Endometrial microvascular endothelial cells (primary cell): Measurements from ENCODE around the gene RUVBL1. TPM values are rescaled to one million over a fixed set of nuclear protein-coding genes. Genes with fewer than 3 reads are reported as not detected.
"Not testable (repeated sequence)": the region's sequence is repeated elsewhere in the genome, so short reads cannot be mapped to it uniquely, and the experiment has no call there.

Experiments used
- in situ Hi-C: cut with HindIII; loops from 2 replicates; pipeline ENCODE4 v1.10.0; 2017; ENCODE audit warnings: low sequenced_read_pairs, low pct_unique_long_range_greater_than_20kb; ENCODE audit errors: inconsistent ontology term
- total RNA-seq: library from RNA; depleted of rRNA; stranded (reverse); fragments of >200 nt; gene quantifications from one replicate; pipeline ENCODE4 v1.2.3, GENCODE V29; 2015; ENCODE audit errors: inconsistent ontology term

RUVBL1 gene
- 78.2 TPM for total RNA-seq

DNA sequence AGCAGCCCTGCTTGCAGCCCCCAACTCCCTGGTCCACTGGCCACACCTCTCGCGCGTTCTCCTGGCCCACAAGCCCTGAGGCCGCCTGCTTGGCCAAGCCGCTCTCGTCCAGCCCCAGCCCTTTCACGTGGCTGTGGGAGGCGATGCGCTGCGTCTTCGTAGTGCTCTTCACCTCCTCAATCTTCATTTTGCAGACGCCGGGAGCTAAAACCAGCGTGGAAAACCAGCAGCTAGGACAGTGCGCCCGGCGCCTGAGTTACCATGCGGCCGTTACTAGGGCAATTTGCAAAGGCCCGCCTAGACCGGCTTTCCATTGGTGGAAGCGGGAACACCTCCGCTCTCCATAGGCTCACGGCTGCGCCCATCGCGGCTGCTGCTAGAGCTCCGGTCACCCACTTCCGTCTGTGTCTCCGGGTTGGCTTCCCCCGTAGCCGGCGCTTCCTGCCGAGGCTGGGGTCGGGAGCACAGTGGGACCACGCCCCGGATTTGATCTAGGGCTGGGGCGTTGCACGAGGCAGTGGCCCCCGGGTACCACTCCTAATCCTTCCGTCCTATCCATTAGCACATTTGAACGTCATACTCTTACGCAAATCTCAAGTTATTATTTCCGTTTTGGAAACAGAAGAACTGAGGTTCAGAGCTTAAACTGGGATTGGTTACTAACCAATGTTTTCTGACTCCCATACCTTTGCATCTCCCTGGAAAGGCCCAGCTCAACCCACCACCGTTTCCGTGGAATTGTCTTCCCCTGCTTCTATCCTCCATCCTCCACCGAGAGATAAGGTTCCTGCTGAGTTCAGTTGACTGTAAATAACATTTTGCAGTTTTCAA, at the start of gene RUVBL1:
TSS of gene RUVBL1 (minus strand) at position 275 of the 831 bp plus-strand sequence. CDS start at position 187, 88 bp downstream.
- in situ Hi-C loops = no loop called here

GRCh38 chr3:128173200-128173599, 49.6 kb upstream of the RUVBL1 start:
- in situ Hi-C loops = no loop called here

- in situ Hi-C loops = no loop called here
Measured at GRCh38 chr3:128170866-128171516, 47.4 kb upstream of the RUVBL1 start.

DNA sequence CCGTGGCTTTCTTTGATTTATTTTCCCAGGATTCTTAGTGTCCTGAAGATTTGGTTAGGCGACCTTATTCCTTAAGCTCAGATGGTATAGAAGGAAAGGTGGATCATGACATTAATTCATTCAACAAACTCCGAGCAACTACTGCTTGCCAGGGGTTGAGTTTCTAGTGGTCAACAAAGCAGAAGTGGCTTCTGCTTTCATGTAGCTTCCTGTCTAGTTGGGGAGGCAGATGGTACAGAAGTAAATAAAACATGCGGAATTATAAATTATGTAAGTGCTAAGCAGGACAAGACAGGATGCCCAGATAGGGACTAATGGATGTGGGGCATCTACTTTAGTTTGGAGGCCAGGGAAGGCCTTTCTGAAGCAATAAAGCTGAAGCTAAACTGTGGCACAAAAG, 45.2 kb upstream of the RUVBL1 start:
- in situ Hi-C loops = no loop called here

DNA sequence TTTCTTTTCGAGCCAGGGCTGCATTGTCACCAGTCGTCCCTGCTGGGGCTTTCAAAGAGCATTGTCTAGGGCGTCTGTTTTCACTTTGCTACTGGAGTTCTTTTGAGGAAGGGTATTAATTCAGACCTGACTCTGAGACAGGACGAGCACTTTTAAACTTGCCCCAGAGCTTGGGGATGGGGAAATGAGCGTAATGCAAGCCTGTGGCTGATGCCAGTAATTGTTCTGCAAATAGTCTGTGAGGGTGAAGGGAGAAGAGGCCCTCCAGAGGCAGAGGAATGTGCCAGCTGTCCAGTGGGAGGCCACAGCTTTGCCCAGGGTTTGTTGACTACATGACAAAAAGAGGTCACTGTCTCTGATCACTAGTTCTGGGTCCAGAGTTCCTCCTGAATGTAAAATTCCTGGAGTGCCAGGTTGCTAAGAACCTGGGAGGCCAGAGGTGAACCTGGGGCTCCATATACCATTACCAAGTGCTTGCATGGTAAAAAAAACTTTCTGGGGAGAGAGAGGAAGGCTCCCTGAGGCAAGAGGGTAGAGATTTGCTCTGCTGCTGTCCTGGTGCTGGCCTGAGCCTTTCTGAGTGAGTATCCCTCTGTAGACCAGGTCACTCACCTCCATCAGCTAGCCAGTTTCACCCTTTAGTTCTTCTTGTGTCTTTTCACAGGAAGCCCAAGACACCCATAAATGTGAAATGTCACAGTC, 44.5 kb upstream of the RUVBL1 start:
- in situ Hi-C loops = no loop called here

DNA sequence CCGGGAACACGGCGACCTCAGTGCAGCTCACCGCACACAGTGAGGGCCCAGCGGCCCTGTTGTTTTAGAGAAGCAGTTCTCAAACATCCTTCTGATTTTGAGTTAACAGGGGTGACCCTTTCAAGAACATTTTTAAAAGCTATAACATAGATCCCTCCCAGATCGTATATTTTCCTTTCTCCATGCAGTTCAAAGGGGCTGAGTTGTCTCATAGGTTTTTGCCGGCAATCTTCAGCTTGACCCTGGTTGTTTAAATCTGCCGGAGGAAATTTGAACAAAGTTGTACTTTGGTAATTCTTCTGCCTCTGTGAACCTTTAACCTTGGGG, 44.0 kb upstream of the RUVBL1 start:
- in situ Hi-C loops = no loop called here

- in situ Hi-C loops = no loop called here
Measured at GRCh38 chr3:128166971-128167453, 43.4 kb upstream of the RUVBL1 start.

GRCh38 chr3:128163432-128163831, 39.8 kb upstream of the RUVBL1 start:
- in situ Hi-C loops = no loop called here

GRCh38 chr3:128160661-128161060, 37.0 kb upstream of the RUVBL1 start:
- in situ Hi-C loops = no loop called here

DNA sequence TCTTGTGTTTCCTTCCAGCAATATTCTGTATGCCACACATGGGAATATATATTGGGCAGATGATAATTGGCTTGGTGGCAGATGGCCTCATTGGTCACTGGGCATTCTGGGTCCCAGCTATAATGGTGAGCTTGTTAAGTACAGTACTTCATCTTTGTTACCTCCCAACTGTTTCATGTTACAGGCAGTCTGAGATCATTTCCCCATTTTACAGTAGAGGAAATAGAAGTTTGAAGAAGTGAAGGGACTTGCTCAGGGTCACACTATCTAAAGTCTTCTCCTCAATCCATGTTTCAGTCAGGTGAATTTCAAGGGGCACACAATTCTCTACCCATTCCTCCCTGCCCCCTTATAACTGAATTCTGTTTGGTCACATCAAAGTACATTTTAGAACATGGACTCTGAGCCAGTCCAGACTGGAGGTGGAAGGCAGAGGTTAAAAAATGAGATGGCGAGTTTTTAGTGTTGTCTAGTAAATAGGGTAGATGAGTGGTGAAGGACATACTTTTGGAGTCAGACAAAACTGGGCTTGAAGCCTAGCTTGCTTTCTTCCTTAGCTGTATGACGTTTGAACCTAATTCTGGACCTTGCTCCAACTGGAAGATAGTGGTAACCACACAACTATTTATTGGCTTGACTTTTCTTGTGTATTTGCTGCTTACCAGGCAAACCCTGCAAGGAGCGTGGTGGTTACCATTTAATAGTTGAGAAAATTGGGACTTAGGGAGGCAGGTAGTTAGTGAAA, 32.2 kb upstream of the RUVBL1 start:
- in situ Hi-C loops = no loop called here

- in situ Hi-C loops = not testable (repeated sequence)
Measured at GRCh38 chr3:128154354-128154753, 30.7 kb upstream of the RUVBL1 start.

GRCh38 chr3:128153156-128154041, 29.8 kb upstream of the RUVBL1 start, which contains the start of gene EEFSEC:
EEFSEC (plus strand) TSS chr3:128153481; CDS start chr3:128153508, 27 bp downstream.
- in situ Hi-C loops = no loop called here

DNA sequence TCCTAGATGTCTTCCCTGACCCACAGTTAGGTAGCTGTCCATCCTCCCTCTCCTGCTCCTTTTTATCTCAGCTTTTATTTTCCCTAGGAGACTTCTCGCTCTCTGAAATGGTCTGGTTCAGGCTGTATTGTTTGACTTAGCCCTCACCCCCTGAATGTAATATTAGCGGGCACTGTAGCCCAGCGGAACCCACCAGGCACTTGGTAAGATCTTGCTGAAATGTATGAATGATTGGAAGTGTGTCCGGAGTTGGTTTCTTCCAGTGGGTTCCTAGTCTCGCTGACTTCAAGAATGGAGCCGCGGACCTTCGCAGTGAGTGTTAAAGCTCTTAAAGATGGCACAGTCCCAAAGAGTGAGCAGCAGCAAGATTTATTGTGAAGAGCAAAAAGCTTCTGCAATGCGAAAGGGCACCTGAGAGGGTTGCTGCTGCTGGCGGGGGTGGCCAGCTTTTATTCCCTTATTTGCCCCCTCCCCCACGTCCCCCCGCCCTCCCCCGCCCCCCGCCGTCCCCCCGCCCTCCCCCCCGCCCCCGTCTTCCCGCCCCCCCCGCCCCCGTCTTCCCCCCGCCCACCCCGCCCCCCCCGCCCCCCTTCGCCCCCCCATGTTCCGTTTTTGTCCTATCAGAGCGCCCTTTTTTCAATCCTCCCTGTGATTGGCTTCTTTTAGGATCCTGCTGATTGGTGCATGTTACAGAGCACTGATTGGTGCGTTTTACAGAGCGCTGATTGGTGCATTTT, 29.0 kb upstream of the RUVBL1 start:
- in situ Hi-C loops = no loop called here

- in situ Hi-C loops = no loop called here
Measured at GRCh38 chr3:128151758-128152274, 28.2 kb upstream of the RUVBL1 start.

DNA sequence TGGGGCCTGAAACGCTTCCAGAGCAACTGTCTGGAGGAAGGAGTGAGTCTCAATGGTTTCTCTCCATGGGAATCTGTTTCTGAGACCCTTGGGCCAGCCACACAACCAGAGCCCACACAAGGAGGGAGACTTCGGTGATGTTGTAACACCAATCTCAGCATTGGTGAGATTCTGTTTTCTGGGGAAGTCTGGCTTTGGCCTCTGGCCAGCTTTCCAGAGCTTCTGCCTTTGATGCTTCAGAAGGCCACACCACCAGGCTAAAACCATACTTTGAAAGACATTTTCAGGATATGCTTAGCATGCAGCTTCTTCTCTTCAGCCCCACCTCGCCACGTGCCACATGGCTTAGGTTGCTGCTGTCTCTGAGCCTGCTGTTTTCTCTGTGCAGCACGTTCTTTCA, 26.0 kb upstream of the RUVBL1 start:
- in situ Hi-C loops = no loop called here

DNA sequence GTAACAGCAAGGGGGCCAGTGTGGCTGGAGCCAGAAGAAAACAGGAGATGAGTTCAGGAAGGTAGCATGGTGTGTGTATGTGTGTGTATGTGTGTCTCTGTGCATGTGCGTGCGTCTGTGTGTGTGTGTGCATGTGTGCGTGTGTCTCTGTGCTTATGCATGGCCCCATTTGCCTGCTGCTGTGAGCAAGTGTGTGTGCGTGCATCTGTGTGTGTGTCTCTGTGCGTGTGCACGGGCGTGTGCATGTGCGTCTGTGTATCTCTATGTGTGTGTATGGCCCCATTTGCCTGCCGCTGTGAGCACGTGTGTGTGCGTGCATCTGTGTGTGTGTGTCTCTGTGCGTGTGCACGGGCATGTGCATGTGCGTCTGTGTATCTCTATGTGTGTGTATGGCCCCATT, 22.6 kb upstream of the RUVBL1 start:
- in situ Hi-C loops = no loop called here

- in situ Hi-C loops = no loop called here
Measured at GRCh38 chr3:128145279-128145678, 21.7 kb upstream of the RUVBL1 start.
